ENCODE measurements around the gene MBNL3. TPM values are rescaled to one million over a fixed set of nuclear protein-coding genes. Genes with fewer than 3 reads are reported as not detected.

MBNL3 gene
- total and polyA plus RNA-seq, 11 donors: 0.71 to 21.9 (median 9.3) TPM

DNA sequence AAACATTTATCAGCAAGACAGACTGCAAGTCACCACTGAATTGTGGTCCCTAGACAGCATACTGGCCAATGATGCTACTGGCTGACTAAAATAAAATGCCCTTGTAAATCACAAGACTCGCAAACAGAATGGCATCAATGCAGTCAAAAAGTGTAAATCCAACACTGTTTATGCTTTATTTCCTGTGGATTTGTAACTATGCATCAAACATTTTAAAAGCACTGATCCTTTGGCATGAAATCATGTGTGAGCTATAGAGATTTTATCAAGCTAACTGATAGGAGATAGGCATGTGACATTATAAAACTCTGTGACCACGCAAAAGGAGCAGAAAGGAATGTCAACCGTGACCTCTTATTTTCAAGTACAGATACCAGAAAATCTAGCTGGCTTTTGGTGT is 20.8 kb downstream of the MBNL3 start:
- intact Hi-C loops (cut with DNase I): no loop called here
- no peak for TF ChIP-seq POLR2A (IDR thresholded peaks at IDR 0.05)
- TF ChIP-seq, protein P1, sequence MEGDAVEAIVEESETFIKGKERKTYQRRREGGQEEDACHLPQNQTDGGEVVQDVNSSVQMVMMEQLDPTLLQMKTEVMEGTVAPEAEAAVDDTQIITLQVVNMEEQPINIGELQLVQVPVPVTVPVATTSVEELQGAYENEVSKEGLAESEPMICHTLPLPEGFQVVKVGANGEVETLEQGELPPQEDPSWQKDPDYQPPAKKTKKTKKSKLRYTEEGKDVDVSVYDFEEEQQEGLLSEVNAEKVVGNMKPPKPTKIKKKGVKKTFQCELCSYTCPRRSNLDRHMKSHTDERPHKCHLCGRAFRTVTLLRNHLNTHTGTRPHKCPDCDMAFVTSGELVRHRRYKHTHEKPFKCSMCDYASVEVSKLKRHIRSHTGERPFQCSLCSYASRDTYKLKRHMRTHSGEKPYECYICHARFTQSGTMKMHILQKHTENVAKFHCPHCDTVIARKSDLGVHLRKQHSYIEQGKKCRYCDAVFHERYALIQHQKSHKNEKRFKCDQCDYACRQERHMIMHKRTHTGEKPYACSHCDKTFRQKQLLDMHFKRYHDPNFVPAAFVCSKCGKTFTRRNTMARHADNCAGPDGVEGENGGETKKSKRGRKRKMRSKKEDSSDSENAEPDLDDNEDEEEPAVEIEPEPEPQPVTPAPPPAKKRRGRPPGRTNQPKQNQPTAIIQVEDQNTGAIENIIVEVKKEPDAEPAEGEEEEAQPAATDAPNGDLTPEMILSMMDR (IDR thresholded peaks at IDR 0.05): no peak
- ATAC-seq (no peak), DNase-seq (no peak)
- H3K9me3 ChIP-seq: peaks cover 0 to 8% (median 2%) of the 10 kb centered on the region in 12 donors
- 73 to 85% (median 76%) methylated on average over 3 of the region's 3 CpGs for WGBS, 4 donors
- H3K4me3 ChIP-seq: no peak overlapping the region
- H3K36me3 ChIP-seq: no peaks in the 10 kb centered on the region
- H3K27ac ChIP-seq: no peak overlapping the region
- H3K4me1 ChIP-seq: no peaks in the 10 kb centered on the region
- H3K27me3 ChIP-seq: peaks cover 0 to 26% (median 0%) of the 10 kb centered on the region in 9 donors

DNA sequence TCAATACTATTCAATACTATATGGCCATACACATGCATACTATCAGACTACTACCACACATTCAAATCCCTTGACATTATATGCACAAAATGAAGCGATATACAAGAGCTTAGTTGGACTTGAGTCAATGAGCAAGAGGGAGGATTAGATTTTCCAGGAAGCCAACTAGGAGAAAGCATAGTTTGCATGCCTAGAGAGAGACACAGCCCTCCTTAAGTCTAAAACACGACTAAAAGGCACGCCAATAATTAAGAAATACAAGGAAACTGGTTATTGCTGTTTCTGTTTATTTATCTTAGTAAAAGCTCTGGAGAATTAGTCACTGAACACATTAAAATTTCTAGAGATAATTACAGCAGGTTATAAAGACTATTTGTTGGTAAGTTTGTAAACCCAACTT is 21.8 kb downstream of the MBNL3 start:
- DNase-seq (no peak), ATAC-seq (no peak)
- TF ChIP-seq, protein P1 (IDR thresholded peaks at IDR 0.05): no peak
- TF ChIP-seq POLR2A (IDR thresholded peaks at IDR 0.05): no peak
- intact Hi-C loops (cut with DNase I): no loop called here
- no peaks in the 10 kb centered on the region for H3K4me1 ChIP-seq
- peaks cover 0 to 9% (median 2%) of the 10 kb centered on the region in 12 donors for H3K9me3 ChIP-seq
- H3K27ac ChIP-seq: no peak overlapping the region
- no peaks in the 10 kb centered on the region for H3K36me3 ChIP-seq
- peaks cover 0 to 19% (median 0%) of the 10 kb centered on the region in 9 donors for H3K27me3 ChIP-seq
- no peak overlapping the region for H3K4me3 ChIP-seq
- 40 to 74% (median 50%) methylated on average over 3 of the region's 3 CpGs for WGBS, 4 donors

DNA sequence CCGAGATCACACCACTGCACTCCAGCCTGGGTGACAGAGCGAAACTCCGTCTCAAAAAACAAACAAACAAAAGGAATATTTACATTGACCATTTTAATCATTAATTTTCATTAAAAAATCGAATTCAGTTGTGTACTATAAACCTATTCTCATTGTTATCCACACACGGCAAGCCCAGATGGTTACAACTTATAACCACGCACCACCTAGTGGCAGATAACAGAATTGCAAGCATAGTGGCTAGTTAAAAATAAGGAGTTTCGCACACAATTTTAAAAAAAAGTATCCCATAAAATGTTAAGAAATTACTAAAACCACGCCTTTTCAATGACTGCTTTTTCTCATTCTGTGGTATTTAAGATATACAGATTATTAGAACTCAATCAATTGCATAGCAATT is 25.4 kb downstream of the MBNL3 start:
- H3K4me3 ChIP-seq: no peak overlapping the region
- ATAC-seq (no peak), DNase-seq (no peak)
- TF ChIP-seq, protein P1 (IDR thresholded peaks at IDR 0.05): peak in 10 of 12 donors; percentile 7 to 67 (median 33)
- no peak for TF ChIP-seq POLR2A (IDR thresholded peaks at IDR 0.05)
- 54 to 69% (median 60%) methylated on average over 8 of the region's 8 CpGs for WGBS, 4 donors
- H3K4me1 ChIP-seq: no peaks in the 10 kb centered on the region
- H3K36me3 ChIP-seq: no peaks in the 10 kb centered on the region
- peaks cover 0 to 9% (median 2%) of the 10 kb centered on the region in 12 donors for H3K9me3 ChIP-seq
- peaks cover 0 to 20% (median 0%) of the 10 kb centered on the region in 9 donors for H3K27me3 ChIP-seq
- intact Hi-C loops (cut with DNase I): no loop called here
- H3K27ac ChIP-seq: no peak overlapping the region

DNA sequence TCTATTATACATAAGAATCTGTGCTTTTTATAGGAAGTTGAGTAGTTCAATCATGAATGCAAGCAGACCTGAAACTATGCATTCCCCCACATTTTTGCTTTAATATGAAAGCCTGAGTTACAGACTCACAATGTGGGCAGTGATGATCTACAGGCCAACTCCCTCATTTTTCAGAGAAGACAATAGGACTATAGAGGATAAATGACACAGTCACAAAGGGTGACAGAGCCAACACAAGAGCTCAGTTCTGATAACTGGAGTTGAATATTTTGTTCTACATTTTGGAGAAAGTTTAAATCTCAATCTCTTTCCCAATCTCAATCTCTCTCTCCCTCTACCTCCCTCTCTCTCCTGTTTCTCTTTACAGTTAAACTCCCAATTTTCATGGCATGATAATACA is 27.0 kb downstream of the MBNL3 start:
- intact Hi-C loops (cut with DNase I): no loop called here
- Histone ChIP-seq H3K4me3 (no peak overlapping the region), H3K4me1 (no peaks in the 10 kb centered on the region), H3K36me3 (no peaks in the 10 kb centered on the region), H3K27ac (no peak overlapping the region), H3K27me3 (peaks cover 0 to 20% (median 0%) of the 10 kb centered on the region in 9 donors), H3K9me3 (peaks cover 0 to 9% (median 2%) of the 10 kb centered on the region in 12 donors)
- ATAC-seq (no peak), DNase-seq (no peak)
- TF ChIP-seq POLR2A (IDR thresholded peaks at IDR 0.05): no peak
- TF ChIP-seq, protein P1 (IDR thresholded peaks at IDR 0.05): no peak

Data from heart left ventricle (tissue), 16 donors.